ACHN (cell line): ENCODE results near the gene H1-8.

Source experiments
- DNase-seq: peaks from one replicate; pipeline ENCODE4 v3.0.0-alpha.2; 2015
- in situ Hi-C: cut with HindIII; loops from 2 replicates; pipeline ENCODE4 v1.10.0; 2017; ENCODE audit warnings: low sequenced_read_pairs, low pct_ligation_motif_present, low pct_unique_long_range_greater_than_20kb

The H1-8 gene

GRCh38 chr3:129549805-129550204 lies 6.8 kb downstream of the H1-8 start:
- no peak for DNase-seq
- in situ Hi-C loops: no loop called here

DNA sequence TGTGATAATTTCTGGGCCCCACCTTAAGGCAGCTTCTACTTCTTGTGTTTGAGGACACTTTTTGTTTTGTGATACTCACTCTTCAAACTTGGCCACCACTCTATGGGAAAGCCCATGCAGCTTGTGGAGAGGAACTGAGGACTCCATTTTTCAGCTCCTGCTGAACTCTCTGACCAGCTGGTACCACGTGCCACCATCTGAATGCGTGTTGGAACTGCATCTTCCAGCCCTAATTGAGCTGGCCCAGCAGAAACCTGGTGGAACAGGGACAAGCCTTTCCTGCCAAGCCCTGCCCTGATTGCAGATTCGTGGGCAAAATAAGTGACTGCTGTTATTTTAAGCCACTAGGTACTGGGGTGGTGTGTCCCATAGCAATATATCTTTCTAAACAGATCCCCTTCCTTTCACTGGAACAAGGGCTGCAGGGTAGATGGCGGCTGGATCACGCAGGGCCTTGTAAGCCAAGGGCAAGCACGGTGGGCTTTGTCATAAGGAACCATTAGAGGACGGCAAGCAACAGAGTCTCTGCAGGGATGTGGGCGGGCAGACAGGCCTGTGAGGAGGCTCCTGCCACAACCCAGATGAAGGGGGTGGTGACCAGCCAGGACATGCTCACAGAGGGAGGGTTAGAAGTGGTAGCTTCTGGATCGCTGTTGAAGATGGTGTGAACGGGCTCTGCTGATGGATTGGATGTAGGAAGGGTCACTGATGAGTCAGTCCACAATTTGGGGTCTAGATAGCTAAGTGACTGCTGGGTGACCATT lies 9.5 kb downstream of the H1-8 start:
- in situ Hi-C loops: no loop called here
- no peak for DNase-seq

GRCh38 chr3:129553171-129553570 lies 10.2 kb downstream of the H1-8 start:
- in situ Hi-C loops: no loop called here
- no peak for DNase-seq

DNA sequence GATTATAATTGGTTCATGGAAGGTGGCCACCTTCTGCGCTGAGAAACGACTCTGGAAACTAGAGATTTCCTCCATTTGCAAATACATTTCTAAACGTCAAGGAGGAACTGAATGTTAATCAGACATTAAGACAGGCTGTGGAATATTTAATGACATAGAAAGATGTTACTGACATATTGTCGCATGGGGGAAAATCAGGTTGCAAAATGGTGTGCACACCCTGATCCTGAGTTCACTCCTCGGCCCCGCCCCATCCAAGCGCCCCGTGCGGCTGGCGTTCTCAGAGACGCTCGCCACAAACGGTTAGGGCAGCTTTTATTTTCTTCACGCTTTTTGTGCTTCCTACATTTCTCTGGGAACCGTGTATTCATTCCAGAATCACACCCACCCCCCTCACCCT lies 10.7 kb downstream of the H1-8 start:
- in situ Hi-C loops: no loop called here
- no peak for DNase-seq

DNA sequence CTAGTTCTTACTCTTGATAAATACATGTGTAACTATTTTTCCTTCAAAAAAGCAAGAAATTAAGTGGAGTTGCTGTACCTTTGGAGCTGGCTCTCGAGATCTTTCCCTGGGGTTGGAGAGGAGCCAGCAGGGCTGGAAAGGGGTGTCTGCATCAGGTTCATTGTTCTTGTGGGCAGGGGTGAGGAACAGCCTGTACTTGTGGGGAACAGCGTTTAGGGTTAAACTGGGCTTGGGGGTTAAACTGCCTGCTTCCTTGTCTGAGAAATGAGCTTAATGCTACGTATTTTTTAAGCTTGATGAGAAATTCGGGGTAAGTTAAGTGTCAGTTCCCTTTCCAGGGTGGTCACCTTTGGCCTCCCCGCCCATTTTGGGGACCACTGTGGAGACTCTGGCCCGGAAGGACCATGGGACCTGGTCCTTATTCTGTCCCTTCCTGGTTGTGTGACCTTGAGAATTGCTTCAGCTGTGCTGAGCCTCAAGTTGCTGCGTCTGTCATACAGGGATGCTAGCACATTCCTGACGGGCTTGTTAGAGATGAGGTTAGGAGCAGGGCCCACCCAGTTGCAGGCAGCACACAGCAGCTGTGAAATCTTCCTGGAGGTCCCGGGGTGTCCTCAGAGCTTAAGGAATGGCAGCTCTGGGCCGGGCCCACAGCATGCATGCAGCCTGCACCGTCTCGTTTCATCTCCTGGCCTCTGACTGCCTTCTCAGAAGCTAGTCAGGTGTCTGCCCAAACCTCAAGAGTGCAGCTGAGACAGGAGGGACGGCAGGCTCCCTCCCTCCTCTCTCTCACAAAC lies 11.6 kb downstream of the H1-8 start:
- DNase-seq: no peak
- in situ Hi-C loops: no loop called here

- no peak for DNase-seq
- in situ Hi-C loops: no loop called here
These were observed 12.2 kb downstream of the H1-8 start for GRCh38 chr3:129555153-129555550.

DNA sequence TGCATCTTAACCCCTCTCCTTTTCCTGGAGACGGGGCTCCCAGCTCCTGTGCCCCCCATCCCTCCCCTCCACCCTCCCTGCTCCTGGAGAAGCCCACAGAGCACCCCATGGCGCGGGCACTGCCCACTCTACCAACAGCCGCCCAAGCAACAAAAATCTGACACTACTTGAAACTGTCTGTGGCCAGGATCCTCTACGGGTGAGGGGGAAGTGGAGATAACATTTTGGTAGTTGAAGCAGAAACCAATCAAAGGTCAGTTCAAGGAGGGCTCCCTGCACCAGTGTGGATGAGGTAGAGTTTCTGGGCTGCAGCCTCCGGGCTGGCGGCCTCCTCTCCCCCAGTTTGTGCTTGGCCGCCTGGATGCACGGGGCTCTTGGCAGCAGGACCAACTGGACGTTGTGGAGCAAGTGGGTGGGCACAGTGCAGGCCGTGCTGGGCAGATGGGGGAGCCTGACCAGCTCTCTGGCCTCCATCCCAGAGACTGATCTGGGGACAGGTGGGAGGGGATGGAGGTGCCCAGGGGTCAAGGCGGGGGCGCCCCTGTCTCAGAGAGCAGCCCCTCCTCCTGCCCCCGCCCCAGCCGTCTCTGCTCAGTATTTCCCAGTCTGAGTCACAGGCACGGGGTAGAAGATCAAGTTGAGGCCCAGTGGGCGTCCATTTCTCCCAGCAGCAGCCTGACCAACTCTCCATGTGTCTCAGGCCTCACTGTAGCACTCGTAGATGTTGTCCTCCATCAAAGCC lies 12.8 kb downstream of the H1-8 start:
- no peak for DNase-seq
- in situ Hi-C loops: no loop called here

GRCh38 chr3:129556358-129556695 lies 13.4 kb downstream of the H1-8 start:
- in situ Hi-C loops: no loop called here
- no peak for DNase-seq

GRCh38 chr3:129556890-129557547 lies 14.0 kb downstream of the H1-8 start:
- no peak for DNase-seq
- in situ Hi-C loops: no loop called here

DNA sequence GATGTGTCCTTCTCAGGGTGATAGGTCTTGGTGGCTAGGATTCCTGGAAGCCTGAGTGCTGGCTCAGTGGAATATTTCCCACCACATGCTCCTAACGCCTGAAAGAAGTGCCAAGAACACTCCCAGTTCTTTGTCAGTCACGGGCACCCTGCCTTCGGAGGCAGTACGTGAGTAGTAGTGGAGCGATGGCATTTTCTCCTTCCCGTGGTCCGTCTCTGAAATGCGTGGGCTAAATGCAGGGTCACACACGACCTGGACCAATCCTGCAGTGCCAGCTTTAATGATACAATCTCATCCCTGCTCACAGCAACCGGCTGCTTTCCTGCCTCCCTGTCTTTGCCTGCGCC lies 14.5 kb downstream of the H1-8 start:
- in situ Hi-C loops: no loop called here
- no peak for DNase-seq

GRCh38 chr3:129558081-129558771 lies 15.3 kb downstream of the H1-8 start:
- in situ Hi-C loops: no loop called here
- no peak for DNase-seq

GRCh38 chr3:129558772-129559564 lies 16.0 kb downstream of the H1-8 start:
- in situ Hi-C loops: no loop called here
- peak; percentile 48 for DNase-seq

GRCh38 chr3:129559565-129560079 lies 16.6 kb downstream of the H1-8 start:
- no peak for DNase-seq
- in situ Hi-C loops: no loop called here

DNA sequence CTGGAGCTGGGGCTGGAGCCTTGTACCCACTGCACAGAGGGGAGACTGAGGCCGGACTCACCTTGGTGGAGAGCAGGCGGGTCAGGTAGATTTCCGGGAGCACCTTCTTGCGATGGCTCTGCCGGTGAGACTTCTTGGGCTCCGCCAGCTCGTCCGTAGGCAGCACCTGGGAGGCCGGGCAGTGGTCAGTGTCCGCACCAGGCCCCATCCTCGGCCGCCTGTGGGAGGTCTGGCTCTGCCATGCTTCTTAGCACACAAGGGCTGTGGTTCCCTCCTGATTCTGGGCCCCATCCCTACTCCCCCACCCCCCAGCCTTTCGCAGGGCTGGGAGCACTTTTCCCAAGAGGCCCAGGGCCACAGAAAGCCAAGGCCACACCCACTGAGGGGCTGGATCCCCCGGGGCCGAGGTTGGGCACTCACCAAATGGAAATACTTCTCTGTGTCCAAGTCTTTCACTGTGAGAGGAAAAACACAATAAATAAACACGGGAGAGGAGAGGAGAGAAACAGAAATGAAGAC lies 17.4 kb downstream of the H1-8 start:
- no peak for DNase-seq
- in situ Hi-C loops: no loop called here

DNA sequence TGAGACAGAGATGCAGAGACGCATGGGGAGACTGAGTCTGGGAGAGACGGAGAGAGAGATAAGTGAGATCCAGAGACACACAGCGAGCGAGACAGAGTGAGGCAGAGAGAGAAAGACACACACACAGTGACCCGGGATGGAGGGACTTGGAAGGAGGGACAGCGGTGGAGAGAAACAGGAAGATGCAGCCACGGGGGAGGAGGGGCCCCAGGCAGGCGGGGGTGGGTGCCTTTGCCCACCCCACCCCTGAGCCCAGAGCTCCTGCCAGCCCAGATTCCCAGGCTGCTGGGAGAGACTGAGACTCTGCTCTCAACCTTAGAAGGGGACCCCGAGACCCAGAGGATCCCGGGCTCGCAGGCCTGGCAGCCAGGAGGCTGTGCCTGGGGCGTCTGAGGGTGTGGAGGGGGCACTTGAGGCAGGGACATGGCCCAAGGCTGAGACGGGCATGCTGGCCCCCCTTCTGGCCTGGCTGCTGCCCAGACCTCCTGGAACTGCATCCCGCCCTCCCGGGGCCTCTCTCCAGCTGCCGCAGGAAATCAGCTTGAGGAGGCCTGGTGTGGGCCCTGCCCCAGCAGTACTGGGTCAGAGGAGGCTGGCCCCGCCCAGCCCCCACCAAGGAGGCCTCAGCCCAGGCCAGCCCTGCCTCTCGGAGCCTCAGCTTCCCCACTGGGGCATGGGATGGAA lies 18.1 kb downstream of the H1-8 start:
- no peak for DNase-seq
- in situ Hi-C loops: no loop called here

DNA sequence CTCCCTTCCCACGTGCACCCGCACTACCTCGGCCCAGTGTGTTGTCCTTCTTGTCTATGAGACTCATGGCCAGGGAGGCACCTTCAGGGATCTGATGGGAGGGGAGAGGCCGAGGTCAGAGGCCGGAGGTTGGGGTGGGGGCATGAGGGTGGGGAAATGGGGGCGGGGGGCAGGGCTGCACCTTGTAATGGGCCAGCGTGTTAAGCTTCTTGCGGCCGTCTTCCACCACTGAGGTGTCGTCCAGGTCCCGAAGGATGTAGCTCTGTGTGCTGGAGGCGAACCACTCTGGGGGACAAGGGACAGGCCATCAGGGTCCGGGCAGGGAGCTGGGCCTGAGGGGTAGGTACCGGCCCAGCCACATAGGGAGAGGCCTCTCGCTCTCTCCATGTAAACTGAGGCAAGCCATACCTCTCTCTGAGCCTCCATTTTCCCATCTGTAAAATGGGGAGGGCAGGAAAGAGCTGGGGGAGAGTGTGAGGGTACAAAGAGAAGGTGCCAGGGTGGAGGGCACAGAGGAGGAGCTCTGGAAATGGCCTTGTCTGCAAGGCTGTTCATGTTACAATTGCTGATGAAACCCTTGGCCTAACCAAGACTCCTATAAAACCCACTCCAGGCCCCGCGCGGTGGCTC lies 18.8 kb downstream of the H1-8 start:
- in situ Hi-C loops: no loop called here

DNA sequence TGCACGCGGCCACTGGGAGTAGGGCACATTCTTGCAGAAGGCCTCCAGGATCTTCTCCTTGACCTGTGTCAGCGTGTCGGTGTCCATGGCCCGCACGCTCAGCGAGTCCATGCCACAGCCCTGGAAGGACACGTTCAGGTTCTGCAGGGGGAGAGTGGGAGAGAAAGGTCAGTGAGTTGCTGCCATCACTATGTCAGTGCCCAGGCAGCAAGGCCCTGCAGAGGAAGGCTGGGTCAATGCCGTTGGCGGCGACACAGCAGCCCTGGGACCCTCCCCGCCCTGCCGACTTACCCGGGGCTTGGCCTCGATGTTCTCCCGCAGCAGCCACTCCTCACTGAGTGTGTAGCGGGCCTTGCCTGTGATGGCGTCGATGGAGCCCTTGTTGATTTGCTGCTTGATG lies 19.8 kb downstream of the H1-8 start:
- in situ Hi-C loops: no loop called here
- DNase-seq: no peak

More for the DNA sequence above, 18.8 kb downstream of the H1-8 start:
- no peak for DNase-seq
